ENCODE results near the gene CLMN. TPM values are rescaled to one million over a fixed set of nuclear protein-coding genes. Genes with fewer than 3 reads are reported as not detected.

CLMN gene
- total RNA-seq, 1 donor: 0.36 TPM

- no peak for TF ChIP-seq CTCF (IDR thresholded peaks at IDR 0.05; ENCODE audit: insufficient read depth, low read length)
- no peak overlapping the region for H3K4me3 ChIP-seq (ENCODE audit: low read depth, low read length)
- no peak for DNase-seq (ENCODE audit: low read depth)
Observed at GRCh38 chr14:95305940-95306339, 13.8 kb downstream of the CLMN start.

- no peak for TF ChIP-seq CTCF (IDR thresholded peaks at IDR 0.05; ENCODE audit: insufficient read depth, low read length)
- DNase-seq (ENCODE audit: low read depth): no peak
- no peak overlapping the region for H3K4me3 ChIP-seq (ENCODE audit: low read depth, low read length)
Observed at GRCh38 chr14:95305145-95305544, 14.6 kb downstream of the CLMN start.

- TF ChIP-seq CTCF (IDR thresholded peaks at IDR 0.05; ENCODE audit: insufficient read depth, low read length): no peak
- DNase-seq (ENCODE audit: low read depth): no peak
- no peak overlapping the region for H3K4me3 ChIP-seq (ENCODE audit: low read depth, low read length)
Observed at GRCh38 chr14:95304342-95304741, 15.4 kb downstream of the CLMN start.

GRCh38 chr14:95303552-95303951, 16.2 kb downstream of the CLMN start:
- no peak overlapping the region for H3K4me3 ChIP-seq (ENCODE audit: low read depth, low read length)
- no peak for DNase-seq (ENCODE audit: low read depth)
- no peak for TF ChIP-seq CTCF (IDR thresholded peaks at IDR 0.05; ENCODE audit: insufficient read depth, low read length)

GRCh38 chr14:95302667-95303506, 16.8 kb downstream of the CLMN start:
- no peak overlapping the region for H3K4me3 ChIP-seq (ENCODE audit: low read depth, low read length)
- no peak for TF ChIP-seq CTCF (IDR thresholded peaks at IDR 0.05; ENCODE audit: insufficient read depth, low read length)
- no peak for DNase-seq (ENCODE audit: low read depth)

GRCh38 chr14:95301527-95302187, 18.1 kb downstream of the CLMN start:
- no peak for TF ChIP-seq CTCF (IDR thresholded peaks at IDR 0.05; ENCODE audit: insufficient read depth, low read length)
- no peak for DNase-seq (ENCODE audit: low read depth)
- no peak overlapping the region for H3K4me3 ChIP-seq (ENCODE audit: low read depth, low read length)

Data from fibroblast of the aortic adventitia (primary cell).